H7 (cell line): Measurements from ENCODE around the gene IGSF9B. TPM values are rescaled to one million over a fixed set of nuclear protein-coding genes. Genes with fewer than 3 reads are reported as not detected.
A peak's percentile ranks its signal among the peaks of the same experiment; 100 is the strongest.

ENCODE experiments used
- DNase-seq: peaks from one replicate; pipeline ENCODE4 v3.0.0; 2012
- H3K27me3 ChIP-seq: 2 replicates; pipeline ENCODE4 v1.6.0; 2011; ENCODE audit warnings: mild to moderate bottlenecking, low read length; ENCODE audit not compliant: control insufficient read depth, insufficient read depth
- H3K36me3 ChIP-seq: replicated peaks from 2 replicates; pipeline ENCODE4 v1.5.1; 2011; ENCODE audit warnings: low read length; ENCODE audit not compliant: control insufficient read depth, insufficient read depth
- H3K4me3 ChIP-seq: 2 replicates; pipeline ENCODE4 v1.5.1; 2011; ENCODE audit warnings: low read depth, mild to moderate bottlenecking, control low read depth, low read length, moderate library complexity; ENCODE audit not compliant: insufficient read depth
- total RNA-seq: library from RNA; depleted of rRNA; stranded (reverse); fragments of >200 nt; shearing (Covaris generic); gene quantifications from 2 replicates; pipeline ENCODE4 v1.2.3, GENCODE V29; 2014

The IGSF9B gene
- total RNA-seq, 1 experiment from 2014 or later, result 6.1 TPM

- DNase-seq, result peak; percentile 58
- no peak overlapping the region for H3K4me3 ChIP-seq
- H3K36me3 ChIP-seq, result peaks cover 2% of the 10 kb centered on the region
- no peaks in the 10 kb centered on the region for H3K27me3 ChIP-seq
Observed at GRCh38 chr11:133931449-133932060, 25.2 kb downstream of the IGSF9B start.

- DNase-seq, result peak; percentile 98
- no peaks in the 10 kb centered on the region for H3K27me3 ChIP-seq
- H3K36me3 ChIP-seq, result peaks cover 2% of the 10 kb centered on the region
- H3K4me3 ChIP-seq, result no peak overlapping the region
Observed at GRCh38 chr11:133930767-133931448, 25.9 kb downstream of the IGSF9B start.

- DNase-seq, result no peak
- Histone ChIP-seq H3K27me3 (no peaks in the 10 kb centered on the region), H3K36me3 (peaks cover 5% of the 10 kb centered on the region), H3K4me3 (no peak overlapping the region)
Observed at GRCh38 chr11:133930053-133930766, 26.6 kb downstream of the IGSF9B start.

- Histone ChIP-seq H3K27me3 (no peaks in the 10 kb centered on the region), H3K4me3 (no peak overlapping the region), H3K36me3 (peaks cover 9% of the 10 kb centered on the region)
- peak; percentile 48 for DNase-seq
Observed at GRCh38 chr11:133929401-133930052, 27.2 kb downstream of the IGSF9B start.

- H3K27me3 ChIP-seq, result no peaks in the 10 kb centered on the region
- peaks cover 11% of the 10 kb centered on the region for H3K36me3 ChIP-seq
- H3K4me3 ChIP-seq, result no peak overlapping the region
- no peak for DNase-seq
Observed at GRCh38 chr11:133928628-133929059, 28.1 kb downstream of the IGSF9B start.

GRCh38 chr11:133927690-133928627 lies 28.8 kb downstream of the IGSF9B start:
- peak; percentile 95 for DNase-seq
- H3K27me3 ChIP-seq, result no peaks in the 10 kb centered on the region
- H3K4me3 ChIP-seq, result no peak overlapping the region
- H3K36me3 ChIP-seq, result peaks cover 11% of the 10 kb centered on the region

GRCh38 chr11:133926466-133927246 lies 30.1 kb downstream of the IGSF9B start:
- DNase-seq, result no peak
- Histone ChIP-seq H3K27me3 (no peaks in the 10 kb centered on the region), H3K4me3 (no peak overlapping the region), H3K36me3 (peaks cover 13% of the 10 kb centered on the region)

GRCh38 chr11:133925756-133926155 lies 31.0 kb downstream of the IGSF9B start:
- Histone ChIP-seq H3K36me3 (peaks cover 14% of the 10 kb centered on the region), H3K27me3 (no peaks in the 10 kb centered on the region), H3K4me3 (no peak overlapping the region)
- DNase-seq, result no peak

- Histone ChIP-seq H3K36me3 (peaks cover 14% of the 10 kb centered on the region), H3K4me3 (no peak overlapping the region), H3K27me3 (no peaks in the 10 kb centered on the region)
- no peak for DNase-seq
Observed at GRCh38 chr11:133924661-133925060, 32.1 kb downstream of the IGSF9B start.

GRCh38 chr11:133922078-133922870 lies 34.5 kb downstream of the IGSF9B start:
- DNase-seq, result no peak
- no peaks in the 10 kb centered on the region for H3K27me3 ChIP-seq

GRCh38 chr11:133921513-133921912 lies 35.3 kb downstream of the IGSF9B start:
- peaks cover 14% of the 10 kb centered on the region for H3K36me3 ChIP-seq
- no peaks in the 10 kb centered on the region for H3K27me3 ChIP-seq
- no peak for DNase-seq
- H3K4me3 ChIP-seq, result no peak overlapping the region

More at GRCh38 chr11:133922078-133922870, 34.5 kb downstream of the IGSF9B start:
- Histone ChIP-seq H3K36me3 (peaks cover 14% of the 10 kb centered on the region), H3K4me3 (no peak overlapping the region)

GRCh38 chr11:133921026-133921425 lies 35.7 kb downstream of the IGSF9B start:
- H3K4me3 ChIP-seq, result no peak overlapping the region
- DNase-seq, result no peak
- H3K27me3 ChIP-seq, result no peaks in the 10 kb centered on the region
- peaks cover 14% of the 10 kb centered on the region for H3K36me3 ChIP-seq
